ENCODE results near the gene RSU1. TPM values are rescaled to one million over a fixed set of nuclear protein-coding genes. Genes with fewer than 3 reads are reported as not detected.

The RSU1 gene
- total RNA-seq, 1 donor from 2014 or later: 33.7 TPM

DNA sequence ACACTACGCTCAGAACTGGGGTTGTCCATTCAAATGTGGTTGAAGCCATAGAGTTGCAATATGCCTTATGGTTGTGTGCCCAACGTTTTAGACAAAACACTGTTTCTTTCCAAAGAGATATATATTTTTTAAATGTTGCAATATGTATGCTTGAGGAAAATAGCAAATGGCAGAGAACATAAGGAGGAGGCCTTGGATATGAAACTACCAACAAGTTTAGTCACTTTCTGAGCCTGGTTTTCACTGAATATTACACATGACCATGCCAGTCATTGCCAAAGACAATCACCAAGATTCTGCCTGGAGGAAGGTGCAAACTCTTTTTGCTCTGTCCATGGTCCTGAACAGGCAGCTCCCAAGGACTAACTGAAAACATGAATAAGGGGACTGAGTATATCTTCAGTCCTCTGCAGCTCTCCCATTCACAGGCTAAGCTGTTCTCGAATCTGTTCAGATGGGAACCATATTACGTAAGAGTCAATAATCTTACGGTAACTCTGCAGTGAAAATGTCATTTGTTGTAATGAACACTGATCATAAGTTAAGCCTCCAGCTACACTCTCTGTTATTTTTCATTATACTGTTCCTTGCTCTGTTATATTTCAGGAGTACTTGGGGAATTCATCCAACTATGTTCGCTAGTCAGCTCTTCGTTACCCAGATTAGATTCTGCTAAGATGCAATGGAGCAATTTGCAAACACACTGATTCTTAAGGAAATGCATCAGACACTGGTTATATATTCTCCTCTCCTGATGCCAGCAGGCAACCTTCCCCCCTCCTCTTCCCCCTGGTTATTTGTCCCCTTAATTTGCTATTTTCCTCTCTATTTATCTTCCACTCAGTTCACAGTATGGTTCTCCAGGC, 204.9 kb downstream of the RSU1 start:
- Mint-ChIP-seq H3K36me3 (ENCODE audit: low read depth) (peaks cover 8% of the 10 kb centered on the region), H3K27ac (ENCODE audit: unreplicated experiment) (no peak overlapping the region), H3K27me3 (ENCODE audit: low read depth) (no peaks in the 10 kb centered on the region), H3K9me3 (peaks cover 11% of the 10 kb centered on the region), H3K4me1 (peaks cover 7% of the 10 kb centered on the region), H3K4me3 (no peak overlapping the region)
- TF ChIP-seq, protein P1, sequence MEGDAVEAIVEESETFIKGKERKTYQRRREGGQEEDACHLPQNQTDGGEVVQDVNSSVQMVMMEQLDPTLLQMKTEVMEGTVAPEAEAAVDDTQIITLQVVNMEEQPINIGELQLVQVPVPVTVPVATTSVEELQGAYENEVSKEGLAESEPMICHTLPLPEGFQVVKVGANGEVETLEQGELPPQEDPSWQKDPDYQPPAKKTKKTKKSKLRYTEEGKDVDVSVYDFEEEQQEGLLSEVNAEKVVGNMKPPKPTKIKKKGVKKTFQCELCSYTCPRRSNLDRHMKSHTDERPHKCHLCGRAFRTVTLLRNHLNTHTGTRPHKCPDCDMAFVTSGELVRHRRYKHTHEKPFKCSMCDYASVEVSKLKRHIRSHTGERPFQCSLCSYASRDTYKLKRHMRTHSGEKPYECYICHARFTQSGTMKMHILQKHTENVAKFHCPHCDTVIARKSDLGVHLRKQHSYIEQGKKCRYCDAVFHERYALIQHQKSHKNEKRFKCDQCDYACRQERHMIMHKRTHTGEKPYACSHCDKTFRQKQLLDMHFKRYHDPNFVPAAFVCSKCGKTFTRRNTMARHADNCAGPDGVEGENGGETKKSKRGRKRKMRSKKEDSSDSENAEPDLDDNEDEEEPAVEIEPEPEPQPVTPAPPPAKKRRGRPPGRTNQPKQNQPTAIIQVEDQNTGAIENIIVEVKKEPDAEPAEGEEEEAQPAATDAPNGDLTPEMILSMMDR (conservative IDR thresholded peaks at IDR 0.05): no peak
- peak; percentile 32 for DNase-seq (ENCODE audit: low read depth, low spot score)

DNA sequence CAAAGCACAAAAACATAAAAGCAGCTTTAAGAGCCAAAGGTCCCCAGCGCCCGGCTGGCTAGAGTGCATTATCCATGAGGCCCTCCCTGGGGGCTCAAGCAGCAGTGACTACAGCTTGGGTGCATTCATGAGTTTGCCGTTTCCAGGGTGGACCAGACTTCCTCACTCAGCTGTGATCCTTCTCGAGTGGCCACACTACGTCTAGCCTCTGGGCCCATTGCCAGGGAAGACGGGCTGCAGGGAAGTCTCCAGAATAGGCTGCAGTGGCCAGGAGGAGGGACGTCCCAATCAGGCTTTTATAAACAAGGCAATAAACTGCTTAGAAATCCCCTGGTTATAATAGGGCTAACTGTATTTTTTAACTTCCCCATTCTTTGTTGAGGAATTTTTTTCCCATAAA, 206.2 kb downstream of the RSU1 start:
- peaks cover 5% of the 10 kb centered on the region for H3K9me3 Mint-ChIP-seq
- TF ChIP-seq, protein P1 (conservative IDR thresholded peaks at IDR 0.05): no peak
- no peak for DNase-seq (ENCODE audit: low read depth, low spot score)
- H3K27ac Mint-ChIP-seq (ENCODE audit: unreplicated experiment): no peak overlapping the region
- no peaks in the 10 kb centered on the region for H3K27me3 Mint-ChIP-seq (ENCODE audit: low read depth)
- peaks cover 7% of the 10 kb centered on the region for H3K4me1 Mint-ChIP-seq
- H3K36me3 Mint-ChIP-seq (ENCODE audit: low read depth): peaks cover 4% of the 10 kb centered on the region
- no peak overlapping the region for H3K4me3 Mint-ChIP-seq

DNA sequence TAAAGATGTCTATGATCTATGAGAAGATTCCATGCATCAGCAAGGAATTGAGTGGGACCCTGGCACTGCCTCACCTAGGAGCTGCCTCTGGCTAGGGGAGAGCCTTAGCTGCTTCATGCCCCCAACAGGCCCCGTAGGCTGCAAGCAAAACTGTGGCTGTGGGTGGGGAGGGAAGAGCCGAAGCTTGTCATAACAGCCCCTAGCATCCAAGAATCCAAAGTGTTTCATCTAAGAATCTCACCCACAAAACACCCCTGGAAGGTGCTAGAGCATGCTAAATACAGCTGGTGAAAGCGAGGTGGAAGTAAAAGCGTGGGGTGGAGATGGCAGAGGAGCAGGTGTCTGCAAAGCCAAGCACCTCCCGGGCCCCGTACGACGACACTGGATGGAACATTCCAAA, 208.0 kb downstream of the RSU1 start:
- no peaks in the 10 kb centered on the region for H3K27me3 Mint-ChIP-seq (ENCODE audit: low read depth)
- TF ChIP-seq, protein P1 (conservative IDR thresholded peaks at IDR 0.05): no peak
- peaks cover 7% of the 10 kb centered on the region for H3K4me1 Mint-ChIP-seq
- no peak for DNase-seq (ENCODE audit: low read depth, low spot score)
- no peaks in the 10 kb centered on the region for H3K9me3 Mint-ChIP-seq
- H3K27ac Mint-ChIP-seq (ENCODE audit: unreplicated experiment): no peak overlapping the region
- no peaks in the 10 kb centered on the region for H3K36me3 Mint-ChIP-seq (ENCODE audit: low read depth)
- H3K4me3 Mint-ChIP-seq: no peak overlapping the region

DNA sequence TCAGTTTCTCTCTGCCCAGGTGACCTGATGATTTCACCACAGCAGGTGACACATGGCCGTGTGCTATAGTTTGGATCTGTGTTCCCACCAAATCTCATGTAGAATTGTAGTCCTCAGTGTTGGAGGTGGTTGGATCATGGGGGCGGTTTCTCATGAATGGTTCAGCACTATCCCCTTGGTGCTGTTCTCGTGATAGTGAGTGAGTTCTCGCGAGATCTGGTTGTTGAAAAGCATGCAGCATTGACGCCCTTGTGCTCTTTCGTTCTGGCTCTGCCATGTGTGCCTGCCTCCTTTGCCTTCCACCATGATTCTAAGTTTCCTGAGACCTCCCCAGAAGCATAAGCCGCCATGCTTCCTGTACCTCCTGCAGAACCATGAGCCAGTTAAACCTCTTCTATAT, 210.3 kb downstream of the RSU1 start:
- no peaks in the 10 kb centered on the region for H3K27me3 Mint-ChIP-seq (ENCODE audit: low read depth)
- no peaks in the 10 kb centered on the region for H3K36me3 Mint-ChIP-seq (ENCODE audit: low read depth)
- TF ChIP-seq, protein P1 (conservative IDR thresholded peaks at IDR 0.05): no peak
- no peak overlapping the region for H3K4me3 Mint-ChIP-seq
- no peaks in the 10 kb centered on the region for H3K9me3 Mint-ChIP-seq
- H3K27ac Mint-ChIP-seq (ENCODE audit: unreplicated experiment): peak overlapping the region; percentile 35
- no peak for DNase-seq (ENCODE audit: low read depth, low spot score)
- H3K4me1 Mint-ChIP-seq: peaks cover 7% of the 10 kb centered on the region

DNA sequence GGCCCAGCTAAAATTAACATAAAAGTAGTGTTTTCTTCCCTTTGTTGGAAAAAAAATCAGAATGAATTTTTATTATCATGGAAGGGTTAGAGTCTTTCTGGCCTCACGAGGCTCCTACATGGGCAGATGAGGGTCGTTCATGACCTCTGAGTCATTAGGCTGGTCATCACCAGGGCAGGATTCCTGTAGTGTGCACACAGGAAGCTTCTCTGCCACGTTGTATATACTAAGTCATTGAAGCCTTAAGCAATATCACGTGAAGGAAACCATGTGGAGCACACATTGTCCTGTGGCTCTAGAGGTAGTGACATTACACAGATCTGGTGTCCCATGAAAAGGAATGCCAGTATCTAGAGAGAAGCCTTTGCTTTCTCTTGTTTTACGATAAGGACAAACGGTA, 210.8 kb downstream of the RSU1 start:
- Mint-ChIP-seq H3K36me3 (ENCODE audit: low read depth) (no peaks in the 10 kb centered on the region), H3K4me3 (no peak overlapping the region), H3K4me1 (peaks cover 5% of the 10 kb centered on the region), H3K9me3 (no peaks in the 10 kb centered on the region), H3K27ac (ENCODE audit: unreplicated experiment) (no peak overlapping the region), H3K27me3 (ENCODE audit: low read depth) (no peaks in the 10 kb centered on the region)
- no peak for DNase-seq (ENCODE audit: low read depth, low spot score)
- TF ChIP-seq, protein P1 (conservative IDR thresholded peaks at IDR 0.05): no peak
